G401 (cell line): Measurements from ENCODE around the gene PDXP. TPM values are rescaled to one million over a fixed set of nuclear protein-coding genes. Genes with fewer than 3 reads are reported as not detected.

Experiments
- DNase-seq: peaks from one replicate; pipeline ENCODE4 v3.0.0-alpha.2; 2015; ENCODE audit warnings: low spot score
- in situ Hi-C: cut with HindIII; loops from 2 replicates; pipeline ENCODE4 v1.10.0; 2016; ENCODE audit warnings: low sequenced_read_pairs, mixed read lengths
- total RNA-seq: library from RNA; depleted of rRNA; stranded (reverse); fragments of >200 nt; shearing (Covaris generic); gene quantifications from 2 replicates; pipeline ENCODE4 v1.2.3, GENCODE V29; 2014

PDXP gene
- total RNA-seq, 1 experiment from 2014 or later = 49.0 TPM

DNA sequence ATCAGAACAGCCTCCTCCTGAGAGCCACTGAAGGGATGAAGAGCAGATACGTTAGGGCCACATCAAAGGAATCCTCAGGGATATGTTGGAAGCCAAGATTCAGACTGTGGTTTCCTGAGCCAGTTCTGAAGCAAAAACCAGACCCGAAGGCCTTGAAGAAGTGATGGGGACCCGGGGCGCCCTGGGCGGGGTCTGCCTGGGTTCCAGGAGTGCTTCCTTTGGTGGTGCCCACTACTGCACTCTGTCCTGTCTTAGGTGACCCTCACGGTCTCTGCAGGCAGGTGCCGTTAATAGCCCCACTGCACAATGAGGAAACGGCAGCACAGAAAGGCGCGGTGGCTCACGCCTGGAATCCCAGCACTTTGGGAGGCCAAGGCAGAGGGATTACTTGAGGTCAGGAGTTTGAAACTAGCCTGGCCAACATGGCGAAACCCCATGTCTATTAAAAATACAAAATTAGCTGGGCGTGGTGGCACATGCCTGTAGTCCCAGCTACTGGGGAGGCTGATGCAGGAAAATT lies 31.9 kb upstream of the PDXP start:
- DNase-seq = no peak
- in situ Hi-C loops = no loop called here

- in situ Hi-C loops = no loop called here
- DNase-seq = no peak
Observed at GRCh38 chr22:37627121-37627520, 31.4 kb upstream of the PDXP start.

DNA sequence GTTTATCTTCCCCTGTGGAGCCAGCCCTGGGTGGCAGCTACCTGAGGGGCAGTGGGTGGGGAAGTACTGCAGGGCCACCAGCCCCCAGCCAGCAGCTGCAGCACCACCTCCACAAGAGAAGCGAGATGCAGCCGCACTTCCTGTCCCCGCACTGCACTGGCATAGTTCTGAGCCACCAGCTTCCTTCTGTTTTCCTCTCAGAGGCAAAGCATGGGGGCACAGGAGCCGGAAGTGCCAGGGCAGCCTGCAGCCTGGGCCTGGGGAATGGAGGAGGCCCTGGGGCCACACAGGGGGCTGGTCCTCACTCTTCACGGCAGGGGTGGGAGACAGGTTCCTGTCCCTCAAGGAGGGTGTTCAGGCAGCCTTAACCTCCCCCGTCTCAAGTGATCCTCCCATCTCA lies 31.0 kb upstream of the PDXP start:
- no peak for DNase-seq
- in situ Hi-C loops = no loop called here

DNA sequence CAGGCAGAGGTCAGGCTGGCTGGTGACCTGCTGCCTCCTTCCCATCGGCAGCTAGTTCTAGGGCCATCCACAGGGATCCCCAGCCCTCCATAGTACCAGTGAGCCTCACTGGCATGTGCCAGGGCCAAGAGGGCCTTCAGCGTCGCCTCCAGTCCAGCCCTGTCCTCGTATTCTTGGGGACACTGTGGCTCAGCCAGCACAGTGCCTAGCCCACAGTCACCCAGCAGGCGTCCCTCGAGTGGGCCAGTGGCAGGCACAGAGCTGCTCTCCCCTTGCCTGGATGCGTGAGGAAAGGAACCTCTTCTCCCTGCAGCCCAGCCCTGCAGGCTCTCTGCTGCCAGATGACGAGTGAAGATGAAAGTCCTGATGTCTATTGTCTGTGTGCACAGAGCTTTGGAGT lies 29.7 kb upstream of the PDXP start:
- no peak for DNase-seq
- in situ Hi-C loops = no loop called here

- no peak for DNase-seq
- in situ Hi-C loops = no loop called here
Observed at GRCh38 chr22:37629928-37630327, 28.6 kb upstream of the PDXP start.

DNA sequence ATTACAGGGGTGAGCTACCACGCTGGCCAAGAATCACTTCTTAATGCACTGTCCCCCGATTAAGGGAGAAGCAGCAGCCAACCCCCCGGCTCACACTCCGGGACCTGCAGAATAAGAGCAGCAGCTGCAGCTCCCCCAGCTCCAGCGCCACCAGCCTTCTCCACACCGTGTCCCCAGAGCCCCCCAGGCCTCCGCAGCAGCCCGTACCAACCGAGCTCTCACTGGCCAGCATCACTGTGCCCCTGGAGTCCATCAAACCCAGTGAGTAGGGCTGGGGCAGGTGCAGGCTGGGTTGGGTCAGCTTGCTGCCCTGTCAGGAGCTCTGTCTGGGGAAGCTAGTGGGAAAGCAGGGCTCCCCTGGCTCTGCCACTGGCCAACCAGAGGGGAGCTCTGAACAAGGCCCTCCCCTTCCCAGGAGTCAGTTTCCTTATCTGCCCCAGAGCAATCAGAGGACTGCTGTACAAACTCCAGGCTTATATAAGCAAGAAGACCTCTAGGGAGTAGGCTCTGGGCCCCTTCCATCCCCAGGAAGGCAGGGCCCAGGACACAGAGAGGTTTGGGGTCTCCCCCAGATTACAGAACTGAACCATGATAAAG lies 27.6 kb upstream of the PDXP start:
- in situ Hi-C loops = no loop called here
- no peak for DNase-seq

DNA sequence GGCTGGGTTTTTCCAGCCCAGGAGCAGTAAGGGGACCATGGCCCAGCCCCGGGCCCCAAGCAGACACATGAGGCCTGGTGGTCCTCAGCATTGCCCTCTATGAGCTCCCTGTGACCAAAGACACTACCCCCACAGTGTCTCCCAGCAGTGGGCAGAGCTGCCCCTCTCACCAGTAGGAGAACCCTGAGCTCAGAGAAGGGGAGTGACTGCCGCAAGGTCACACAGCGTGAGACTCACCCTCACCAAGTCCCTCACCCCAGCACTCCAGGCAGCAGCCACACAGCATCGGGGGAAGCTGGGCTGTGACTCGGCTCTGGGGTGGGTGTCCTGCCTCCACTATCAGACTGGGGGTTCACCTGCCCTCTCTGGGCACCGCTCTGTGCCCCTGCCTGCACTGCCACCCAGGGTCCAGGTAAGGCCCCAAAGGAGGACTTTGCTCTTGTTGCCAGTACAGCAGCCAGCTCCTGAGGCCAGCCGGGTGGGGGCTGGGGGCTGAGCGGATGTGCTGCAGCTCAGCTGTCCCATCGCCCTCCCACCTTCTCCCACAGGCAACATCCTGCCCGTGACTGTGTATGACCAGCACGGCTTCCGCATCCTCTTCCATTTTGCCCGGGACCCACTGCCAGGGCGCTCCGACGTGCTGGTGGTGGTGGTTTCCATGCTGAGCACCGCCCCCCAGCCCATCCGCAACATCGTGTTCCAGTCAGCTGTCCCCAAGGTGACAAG lies 26.9 kb upstream of the PDXP start:
- DNase-seq = no peak
- in situ Hi-C loops = no loop called here

GRCh38 chr22:37632174-37633088 lies 26.1 kb upstream of the PDXP start:
- in situ Hi-C loops = no loop called here
- peak; percentile 82 for DNase-seq

- in situ Hi-C loops = no loop called here
Observed at GRCh38 chr22:37633089-37633624, 25.4 kb upstream of the PDXP start.

DNA sequence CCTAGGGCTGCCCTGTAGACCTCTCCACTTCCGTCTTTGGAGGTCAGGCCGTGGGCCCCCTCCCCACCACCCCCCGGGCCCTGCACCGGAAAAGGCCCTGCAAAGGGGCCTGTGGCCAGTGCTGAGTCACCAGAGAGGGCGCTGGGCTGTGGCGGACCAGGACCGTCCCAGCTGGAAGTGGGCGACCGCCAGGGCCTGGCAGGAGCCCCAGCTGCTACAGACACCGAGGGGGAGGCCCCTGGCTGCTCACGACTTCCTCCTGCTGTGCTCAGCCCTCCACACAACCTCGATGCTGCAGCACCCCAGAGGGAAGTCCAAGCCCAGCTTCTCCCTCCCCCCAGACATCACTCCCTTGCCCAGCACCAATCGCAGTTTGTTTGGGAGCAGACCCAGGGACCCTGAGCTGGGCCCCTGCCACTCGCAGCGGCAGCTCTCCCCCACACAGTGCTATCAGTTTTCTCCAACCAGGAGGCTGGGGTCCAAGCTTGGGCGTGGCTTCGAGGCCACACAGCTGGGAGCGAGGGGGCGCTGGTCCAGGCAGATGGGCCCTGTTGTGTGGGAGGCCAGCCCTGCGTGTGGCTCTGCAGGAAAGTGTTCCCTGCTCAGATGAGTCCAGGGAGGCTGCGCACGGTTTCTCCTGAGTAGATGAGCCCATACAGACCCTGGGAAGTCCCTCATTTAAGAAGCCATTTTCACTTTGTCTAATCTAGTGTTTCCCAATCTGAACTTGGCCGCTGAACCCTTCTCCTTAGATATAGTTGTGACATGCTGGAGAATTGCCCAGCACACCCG lies 24.7 kb upstream of the PDXP start:
- no peak for DNase-seq
- in situ Hi-C loops = no loop called here

More at GRCh38 chr22:37633089-37633624, 25.4 kb upstream of the PDXP start:
- no peak for DNase-seq

GRCh38 chr22:37634417-37634924 lies 24.1 kb upstream of the PDXP start:
- no peak for DNase-seq
- in situ Hi-C loops = no loop called here

- in situ Hi-C loops = no loop called here
- no peak for DNase-seq
Observed at GRCh38 chr22:37635157-37635556, 23.4 kb upstream of the PDXP start.

DNA sequence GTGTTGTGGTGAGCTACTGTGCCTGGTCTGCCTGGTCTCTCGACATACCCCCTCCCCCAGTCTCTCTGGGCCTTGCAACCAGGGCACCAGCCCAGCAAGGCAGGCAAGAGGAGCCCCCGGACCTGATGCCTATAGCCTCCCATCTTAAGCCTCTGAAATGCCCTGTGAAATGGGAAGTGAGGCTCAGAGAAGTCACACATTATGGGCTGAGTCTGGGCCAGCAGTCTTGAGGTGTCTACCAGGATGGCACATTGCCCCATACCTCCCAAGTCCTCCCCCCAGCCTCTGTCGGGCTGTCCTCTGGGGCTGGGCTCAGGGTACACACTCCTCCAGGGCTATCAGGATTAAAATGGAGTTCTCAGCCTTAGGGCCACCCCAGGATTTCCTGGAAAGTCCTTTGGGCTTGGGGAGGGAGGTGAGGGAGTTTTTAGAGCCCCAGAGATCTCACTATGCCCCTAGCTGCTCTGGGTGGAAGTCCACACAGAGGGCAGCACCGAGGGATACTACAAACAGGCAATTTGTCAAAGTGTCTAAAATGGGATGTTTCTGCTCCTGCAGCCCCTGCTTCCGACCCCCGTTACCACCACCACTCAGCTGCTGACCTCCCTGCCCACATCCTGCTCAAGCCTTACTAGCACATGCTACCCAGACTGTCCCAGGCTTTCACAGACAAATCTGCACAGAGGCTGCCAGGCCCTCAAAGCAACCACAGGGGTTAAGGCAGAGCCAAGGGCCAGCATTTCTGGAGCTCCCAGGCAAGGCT lies 22.2 kb upstream of the PDXP start:
- in situ Hi-C loops = no loop called here

GRCh38 chr22:37636949-37637273 lies 21.6 kb upstream of the PDXP start:
- DNase-seq = no peak
- in situ Hi-C loops = no loop called here

More for the DNA sequence above, 22.2 kb upstream of the PDXP start:
- no peak for DNase-seq

- DNase-seq = no peak
- in situ Hi-C loops = no loop called here
Observed at GRCh38 chr22:37638391-37639069, 20.0 kb upstream of the PDXP start.

- in situ Hi-C loops = no loop called here
- no peak for DNase-seq
Observed at GRCh38 chr22:37639070-37639760, 19.3 kb upstream of the PDXP start, which contains the start of gene SH3BP1. Gene SH3BP1 (plus strand): TSS chr22:37639669. CDS start chr22:37639788, 119 bp downstream.
